Activated naive CD4-positive, alpha-beta T cell treated with anti-CD3 and anti-CD28 coated beads, Interleukin-2, amount 10 ng/mL, durations not matched to agents 7 days and 5 days (primary cell): ENCODE measurements around the gene PGBD2.
"Not testable (repeated sequence)": the region's sequence is repeated elsewhere in the genome, so short reads cannot be mapped to it uniquely, and the experiment has no call there.

Source experiments
- CTCF ChIA-PET: fragments of 350-600 bp; sonication (Branson Sonifier 250); formaldehyde crosslinking; loops from one replicate; lab custom pipeline; 2021; ENCODE audit warnings: antibody characterized with exemption; lab: Charles Lee
- DNase-seq: peaks from one replicate; pipeline ENCODE4 v3.0.0-alpha.2; 2020
- H3K27ac Mint-ChIP-seq: one replicate; pipeline ENCODE4 v1.8.0; 2021; ENCODE audit warnings: mild to moderate bottlenecking, moderate library complexity, mixed read lengths
- H3K27me3 Mint-ChIP-seq: one replicate; pipeline ENCODE4 v1.8.0; 2021; ENCODE audit warnings: mild to moderate bottlenecking, mixed read lengths
- H3K36me3 Mint-ChIP-seq: one replicate; pipeline ENCODE4 v1.8.0; 2021; ENCODE audit warnings: mixed read lengths
- H3K4me1 Mint-ChIP-seq: one replicate; pipeline ENCODE4 v1.8.0; 2021; ENCODE audit warnings: mixed read lengths
- H3K4me3 Mint-ChIP-seq: one replicate; pipeline ENCODE4 v1.8.0; 2021; ENCODE audit warnings: mild to moderate bottlenecking, moderate library complexity, mixed read lengths
- H3K9me3 Mint-ChIP-seq: one replicate; pipeline ENCODE4 v1.8.0; 2021; ENCODE audit warnings: mixed read lengths

PGBD2 gene

GRCh38 chr1:248925859-248926258 lies 19.8 kb downstream of the PGBD2 start:
- Mint-ChIP-seq H3K27me3 (peaks cover 18% of the 10 kb centered on the region), H3K4me1 (peaks cover 35% of the 10 kb centered on the region), H3K36me3 (peaks cover 19% of the 10 kb centered on the region)
- not testable (repeated sequence) for H3K9me3 Mint-ChIP-seq, H3K27ac Mint-ChIP-seq, H3K4me3 Mint-ChIP-seq, DNase-seq
- CTCF ChIA-PET, result interaction anchor here (0.6 to 1.9 kb wide), 4 partner anchors 8 to 84 kb away, joined by 3 to 8 read pairs (median 6); no protein-coding TSS in a partner anchor

- no peak overlapping the region for H3K27ac Mint-ChIP-seq
- no peaks in the 10 kb centered on the region for H3K9me3 Mint-ChIP-seq
- H3K4me1 Mint-ChIP-seq, result peaks cover 35% of the 10 kb centered on the region
- H3K27me3 Mint-ChIP-seq, result peaks cover 18% of the 10 kb centered on the region
- DNase-seq, result no peak
- CTCF ChIA-PET, result interaction anchor here (0.9 to 1.9 kb wide), 5 partner anchors 21 to 309 kb away, joined by 4 to 8 read pairs (median 6); no protein-coding TSS in a partner anchor
- H3K4me3 Mint-ChIP-seq, result no peak overlapping the region
- H3K36me3 Mint-ChIP-seq, result peaks cover 12% of the 10 kb centered on the region
These were observed 20.6 kb downstream of the PGBD2 start for GRCh38 chr1:248926401-248927182.

GRCh38 chr1:248927283-248927682 lies 21.2 kb downstream of the PGBD2 start:
- H3K4me3 Mint-ChIP-seq, H3K27ac Mint-ChIP-seq, DNase-seq, H3K9me3 Mint-ChIP-seq: not testable (repeated sequence)
- Mint-ChIP-seq H3K4me1 (peaks cover 35% of the 10 kb centered on the region), H3K36me3 (peaks cover 12% of the 10 kb centered on the region), H3K27me3 (peaks cover 18% of the 10 kb centered on the region)
- CTCF ChIA-PET, result interaction anchor here (0.9 to 1.9 kb wide), 3 partner anchors 23 to 310 kb away, joined by 4 to 8 read pairs (median 8); no protein-coding TSS in a partner anchor

GRCh38 chr1:248928122-248928521 lies 22.1 kb downstream of the PGBD2 start:
- Mint-ChIP-seq H3K27me3 (peaks cover 18% of the 10 kb centered on the region), H3K4me1 (peaks cover 35% of the 10 kb centered on the region)
- H3K27ac Mint-ChIP-seq, H3K36me3 Mint-ChIP-seq, DNase-seq, CTCF ChIA-PET, H3K4me3 Mint-ChIP-seq, H3K9me3 Mint-ChIP-seq: not testable (repeated sequence)

DNA sequence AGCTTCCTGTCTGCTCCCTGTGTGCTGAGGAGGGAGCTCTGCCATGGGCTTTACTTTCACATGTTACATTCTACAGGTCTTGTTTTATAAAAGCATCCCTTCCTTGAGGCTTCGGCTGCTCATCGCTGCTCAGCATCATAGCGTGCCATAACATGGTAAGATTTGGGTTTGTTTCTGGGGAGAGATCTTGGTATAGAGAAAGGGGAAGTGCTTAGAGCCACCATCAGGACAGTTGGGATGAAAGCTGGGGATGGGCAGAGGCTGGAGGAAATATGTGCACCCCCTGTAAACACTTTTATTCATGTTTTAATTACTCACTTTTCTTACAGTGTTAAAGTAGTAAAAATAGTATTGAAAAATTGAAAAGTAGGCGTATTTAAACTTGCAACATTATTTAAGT lies 24.0 kb downstream of the PGBD2 start:
- peaks cover 20% of the 10 kb centered on the region for H3K4me1 Mint-ChIP-seq
- DNase-seq, H3K4me3 Mint-ChIP-seq, H3K9me3 Mint-ChIP-seq, H3K36me3 Mint-ChIP-seq, CTCF ChIA-PET, H3K27ac Mint-ChIP-seq: not testable (repeated sequence)
- H3K27me3 Mint-ChIP-seq, result peaks cover 18% of the 10 kb centered on the region

- H3K9me3 Mint-ChIP-seq, DNase-seq, H3K4me1 Mint-ChIP-seq, H3K27ac Mint-ChIP-seq, CTCF ChIA-PET, H3K27me3 Mint-ChIP-seq, H3K4me3 Mint-ChIP-seq, H3K36me3 Mint-ChIP-seq: not testable (repeated sequence)
These were observed 32.3 kb downstream of the PGBD2 start for GRCh38 chr1:248938173-248938809.

- H3K27ac Mint-ChIP-seq, H3K36me3 Mint-ChIP-seq, H3K9me3 Mint-ChIP-seq, H3K4me1 Mint-ChIP-seq, CTCF ChIA-PET, DNase-seq, H3K4me3 Mint-ChIP-seq, H3K27me3 Mint-ChIP-seq: not testable (repeated sequence)
These were observed 38.3 kb downstream of the PGBD2 start for GRCh38 chr1:248944134-248944999.

GRCh38 chr1:248945000-248945423 lies 39.0 kb downstream of the PGBD2 start:
- H3K4me3 Mint-ChIP-seq, H3K27ac Mint-ChIP-seq, H3K4me1 Mint-ChIP-seq, CTCF ChIA-PET, H3K27me3 Mint-ChIP-seq, H3K36me3 Mint-ChIP-seq, H3K9me3 Mint-ChIP-seq: not testable (repeated sequence)
- peak; percentile 49 for DNase-seq

- DNase-seq, H3K27me3 Mint-ChIP-seq, CTCF ChIA-PET, H3K4me1 Mint-ChIP-seq, H3K9me3 Mint-ChIP-seq, H3K4me3 Mint-ChIP-seq, H3K27ac Mint-ChIP-seq, H3K36me3 Mint-ChIP-seq: not testable (repeated sequence)
These were observed 39.4 kb downstream of the PGBD2 start for GRCh38 chr1:248945453-248945852.

- H3K4me3 Mint-ChIP-seq, DNase-seq, H3K4me1 Mint-ChIP-seq, H3K27ac Mint-ChIP-seq, H3K36me3 Mint-ChIP-seq, H3K27me3 Mint-ChIP-seq, H3K9me3 Mint-ChIP-seq, CTCF ChIA-PET: not testable (repeated sequence)
These were observed 39.9 kb downstream of the PGBD2 start for GRCh38 chr1:248945856-248946416.
